H1 (cell line): ENCODE measurements around the gene APBA3. TPM values are rescaled to one million over a fixed set of nuclear protein-coding genes. Genes with fewer than 3 reads are reported as not detected.

ENCODE experiments used
- CBX5 ChIP-seq: fragments of 300-800, 300-1000 bp; sonication (generic); IDR thresholded peaks from 2 replicates; pipeline ENCODE4 v1.7.1; 2016; ENCODE audit warnings: antibody characterized with exemption, low read length, low read depth
- EGR1 ChIP-seq: IDR thresholded peaks from 2 replicates; pipeline ENCODE4 v1.6.1; 2011; ENCODE audit warnings: low read depth, low read length, borderline replicate concordance
- NRF1 ChIP-seq: IDR thresholded peaks from 2 replicates; pipeline ENCODE4 v1.6.1; 2011; ENCODE audit warnings: mild to moderate bottlenecking, low read depth, low read length, improper control_type of control experiment
- RAD21 ChIP-seq, 2 experiments: IDR thresholded peaks in 1 of 2; conservative IDR thresholded peaks in 1 of 2; 2 replicates each; pipeline ENCODE4 v1.6.1; 2011; ENCODE audit warnings: low read depth in 2 of 2, low read length in 2 of 2, improper control_type of control experiment in 1 of 2, inconsistent platforms in 1 of 2, mild to moderate bottlenecking in 1 of 2, moderate library complexity in 1 of 2
- polyA plus RNA-seq, 7 experiments: library from polyadenylated mRNA; depleted of rRNA in 3 of 7; stranded (reverse) in 5 of 7; unstranded in 2 of 7; fragments of >200 nt in 5 of 7; fragments of 200-250 nt in 2 of 7; gene quantifications; 1 replicate in 5 of 7; 2 replicates in 1 of 7; 4 replicates in 1 of 7; pipeline versions ENCODE4 v1.2.1 to v1.2.3, GENCODE V29; 2011 to 2013; ENCODE audit warnings: missing spikeins in 2 of 7, mixed read lengths in 2 of 7
- total RNA-seq: library from RNA; stranded (reverse); fragmentation: NEBNext Ultra II Directional; extraction: Animal tissue kit (Norgen Biotek cat#: 25700); gene quantifications from 2 replicates; pipeline ENCODE4 v1.2.1, GENCODE V29; 2021

Gene APBA3
- total and polyA plus RNA-seq, 2 of the 8 experiments (the other 6 are each of a cell fraction or from before 2014, with no cell fraction given) = 21.4 to 36.9 TPM

DNA sequence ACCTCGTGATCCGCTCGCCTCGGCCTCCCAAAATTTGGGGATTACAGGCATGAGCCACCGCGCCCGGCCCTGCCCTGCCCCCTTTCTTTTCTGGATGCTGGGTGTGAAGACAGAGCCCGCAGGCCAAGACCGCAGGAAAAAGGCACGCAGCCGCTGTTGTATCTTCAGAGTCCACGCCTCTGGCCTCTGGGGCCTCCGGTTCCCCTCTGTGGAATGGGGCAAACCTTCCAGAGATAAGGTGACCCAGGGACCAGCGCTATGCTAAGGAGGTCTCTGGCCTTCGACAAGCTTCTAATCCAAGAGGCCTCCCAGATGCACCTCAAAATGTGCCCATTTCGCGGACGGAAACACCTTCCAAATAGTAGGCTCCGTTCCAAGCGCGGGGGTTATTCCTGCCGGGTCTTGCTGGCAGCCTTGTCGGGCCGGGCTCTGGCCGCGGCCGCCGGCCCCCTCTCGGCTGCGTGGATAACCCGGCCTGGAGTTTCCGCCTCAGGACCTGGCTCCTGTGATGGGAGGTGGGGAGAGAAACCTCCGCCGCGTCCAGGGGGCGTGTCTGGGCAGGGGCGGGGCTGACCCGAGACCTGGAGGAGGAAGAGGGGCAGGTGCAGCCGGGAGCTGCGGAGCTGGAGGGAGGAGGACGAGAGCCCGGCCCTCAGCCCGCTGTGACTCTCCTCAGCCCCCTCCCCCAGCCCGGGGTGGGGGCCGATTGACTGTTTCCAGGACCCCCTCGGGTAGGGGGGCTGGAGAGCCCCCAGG lies 40.2 kb downstream of the APBA3 start (continued):
- TF ChIP-seq RAD21 (IDR thresholded peaks at IDR 0.05 in 1 of 2, conservative IDR thresholded peaks at IDR 0.05 in 1 of 2; ENCODE audit: low read depth in 2 of 2, low read length in 2 of 2) = peak in 1 of 2 experiments; percentile 24; a peak in 1 of 4 replicates
- no peak for TF ChIP-seq CBX5
- TF ChIP-seq EGR1 = peak; percentile 97
- TF ChIP-seq NRF1 = no peak; the same call in 1 of the 2 replicates
- TF ChIP-seq, all 59 proteins: peak for 26
